Epithelial cell of prostate (primary cell): ENCODE measurements around the gene REL.

Experiments used
- DNase-seq: peaks from one replicate; pipeline ENCODE4 v3.0.0-alpha.2; 2011; ENCODE audit warnings: low read depth, low spot score
- H3K27ac ChIP-seq: fragments of 450-650 bp; 2 replicates; pipeline ENCODE4 v1.5.1; 2017; ENCODE audit warnings: mild to moderate bottlenecking

REL gene

GRCh38 chr2:60960706-60961105 lies 79.3 kb downstream of the REL start:
- peak; percentile 22 for DNase-seq
- H3K27ac ChIP-seq: peak overlapping the region; percentile 98

GRCh38 chr2:60961457-60961856 lies 80.1 kb downstream of the REL start:
- peak; percentile 97 for DNase-seq
- peak overlapping the region; percentile 98 for H3K27ac ChIP-seq

- DNase-seq: no peak
- H3K27ac ChIP-seq: peak overlapping the region; percentile 98
These were observed 81.2 kb downstream of the REL start for GRCh38 chr2:60962528-60962927.

GRCh38 chr2:60963190-60963589 lies 81.8 kb downstream of the REL start:
- DNase-seq: no peak
- H3K27ac ChIP-seq: peak overlapping the region; percentile 13

- no peak overlapping the region for H3K27ac ChIP-seq
- DNase-seq: no peak
These were observed 83.5 kb downstream of the REL start for GRCh38 chr2:60964651-60965498.

- H3K27ac ChIP-seq: no peak overlapping the region
- DNase-seq: no peak
These were observed 84.1 kb downstream of the REL start for GRCh38 chr2:60965499-60965785.

GRCh38 chr2:60966507-60967405 lies 85.4 kb downstream of the REL start:
- H3K27ac ChIP-seq: no peak overlapping the region
- no peak for DNase-seq

GRCh38 chr2:60972889-60973656 lies 91.7 kb downstream of the REL start:
- H3K27ac ChIP-seq: no peak overlapping the region
- no peak for DNase-seq

- H3K27ac ChIP-seq: no peak overlapping the region
- no peak for DNase-seq
These were observed 92.3 kb downstream of the REL start for GRCh38 chr2:60973705-60974104.

- H3K27ac ChIP-seq: no peak overlapping the region
These were observed 93.3 kb downstream of the REL start for GRCh38 chr2:60974652-60975051.

More at GRCh38 chr2:60974652-60975051, 93.3 kb downstream of the REL start:
- DNase-seq: no peak
